WTC11 (cell line): ENCODE results near the gene TIE1.

Experiments used
- CBFB ChIP-seq: sonication (generic); formaldehyde crosslinking; IDR thresholded peaks from 2 replicates; pipeline ENCODE4 v1.8.1; 2022; ENCODE audit warnings: mild to moderate bottlenecking, low read depth, missing genetic modification reagents
- JUN ChIP-seq: sonication (generic); formaldehyde crosslinking; IDR thresholded peaks from 2 replicates; pipeline ENCODE4 v1.8.0; 2023; ENCODE audit warnings: mild to moderate bottlenecking, missing genetic modification reagents
- SMAD4 ChIP-seq: sonication (generic); formaldehyde crosslinking; IDR thresholded peaks from 2 replicates; pipeline ENCODE4 v1.8.0; 2022; ENCODE audit warnings: mild to moderate bottlenecking, missing genetic modification reagents
- SOX15 ChIP-seq: fragments of 250-450 bp; sonication (Bioruptor Pico); IDR thresholded peaks from 2 replicates; pipeline ENCODE4 v1.9.0; 2021; ENCODE audit warnings: mild to moderate bottlenecking
- ZNF138 ChIP-seq: sonication (generic); formaldehyde crosslinking; conservative IDR thresholded peaks from 2 replicates; pipeline ENCODE4 v1.8.1; 2022; ENCODE audit warnings: mild to moderate bottlenecking, moderate library complexity, missing genetic modification reagents
- ZNF317 ChIP-seq: sonication (generic); formaldehyde crosslinking; IDR thresholded peaks from 2 replicates; pipeline ENCODE4 v1.8.1; 2023; ENCODE audit warnings: low read depth, mild to moderate bottlenecking, moderate library complexity, missing genetic modification reagents, borderline replicate concordance
- TF ChIP-seq, protein P1 (sequence below): fragments of 200-600 bp; IDR thresholded peaks from 2 replicates; pipeline ENCODE4 v1.8.0; 2022; ENCODE audit warnings: antibody characterized with exemption
- TF ChIP-seq, protein P2 (sequence below): sonication (generic); formaldehyde crosslinking; IDR thresholded peaks from 2 replicates; pipeline ENCODE4 v1.8.1; 2023; ENCODE audit warnings: mild to moderate bottlenecking, missing genetic modification reagents, borderline replicate concordance
- TF ChIP-seq, protein P3 (sequence below): sonication (generic); formaldehyde crosslinking; IDR thresholded peaks from 2 replicates; pipeline ENCODE4 v1.8.0; 2022; ENCODE audit warnings: mild to moderate bottlenecking, missing genetic modification reagents
- TF ChIP-seq, protein P4 (sequence below): sonication (generic); formaldehyde crosslinking; IDR thresholded peaks from 2 replicates; pipeline ENCODE4 v1.8.0; 2022; ENCODE audit warnings: mild to moderate bottlenecking, missing genetic modification reagents
- TF ChIP-seq, protein P5 (sequence below): sonication (generic); formaldehyde crosslinking; IDR thresholded peaks from 2 replicates; pipeline ENCODE4 v1.8.1; 2023; ENCODE audit warnings: mild to moderate bottlenecking, missing genetic modification reagents, moderate library complexity
- TF ChIP-seq, protein P6 (sequence below): sonication (generic); formaldehyde crosslinking; conservative IDR thresholded peaks from 2 replicates; pipeline ENCODE4 v1.8.1; 2022; ENCODE audit warnings: mild to moderate bottlenecking, missing genetic modification reagents
- TF ChIP-seq, protein P7 (sequence below): sonication (generic); formaldehyde crosslinking; IDR thresholded peaks from 2 replicates; pipeline ENCODE4 v1.8.1; 2023; ENCODE audit warnings: mild to moderate bottlenecking, missing genetic modification reagents
- TF ChIP-seq, protein P8 (sequence below): sonication (generic); formaldehyde crosslinking; IDR thresholded peaks from 2 replicates; pipeline ENCODE4 v1.8.1; 2022; ENCODE audit warnings: low read depth, mild to moderate bottlenecking, moderate library complexity, missing genetic modification reagents, borderline replicate concordance

DNA sequence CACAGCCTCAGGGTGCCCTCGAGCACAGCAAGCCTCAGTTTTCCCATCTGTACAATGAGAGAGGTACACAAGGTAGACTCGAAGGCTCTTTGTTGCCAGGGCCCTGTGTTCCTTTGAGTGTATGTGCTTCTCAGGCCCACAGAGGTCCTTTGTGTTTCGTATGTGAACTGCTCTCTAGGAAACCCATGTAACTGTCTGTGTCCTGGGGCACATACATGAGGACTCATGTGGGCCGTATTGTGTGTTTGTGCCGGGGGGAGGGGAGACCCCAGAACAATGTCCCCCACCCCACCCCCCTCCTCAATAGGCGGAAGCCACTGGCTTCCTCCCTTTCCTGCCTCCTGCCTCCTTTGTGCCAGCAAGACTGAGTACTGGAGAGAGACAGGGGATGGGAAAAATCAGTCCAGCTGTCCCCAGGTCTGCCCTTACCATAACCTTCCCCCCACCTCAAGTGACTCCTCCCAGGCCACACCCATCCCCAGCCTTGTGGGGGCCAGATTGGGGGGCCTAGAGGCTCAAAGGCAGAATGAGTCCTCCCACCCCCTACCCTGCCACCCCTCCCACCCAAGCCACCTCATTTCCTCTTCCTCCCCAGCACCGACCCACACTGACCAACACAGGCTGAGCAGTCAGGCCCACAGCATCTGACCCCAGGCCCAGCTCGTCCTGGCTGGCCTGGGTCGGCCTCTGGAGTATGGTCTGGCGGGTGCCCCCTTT, at the start of gene TIE1:
- TF ChIP-seq, protein P1, sequence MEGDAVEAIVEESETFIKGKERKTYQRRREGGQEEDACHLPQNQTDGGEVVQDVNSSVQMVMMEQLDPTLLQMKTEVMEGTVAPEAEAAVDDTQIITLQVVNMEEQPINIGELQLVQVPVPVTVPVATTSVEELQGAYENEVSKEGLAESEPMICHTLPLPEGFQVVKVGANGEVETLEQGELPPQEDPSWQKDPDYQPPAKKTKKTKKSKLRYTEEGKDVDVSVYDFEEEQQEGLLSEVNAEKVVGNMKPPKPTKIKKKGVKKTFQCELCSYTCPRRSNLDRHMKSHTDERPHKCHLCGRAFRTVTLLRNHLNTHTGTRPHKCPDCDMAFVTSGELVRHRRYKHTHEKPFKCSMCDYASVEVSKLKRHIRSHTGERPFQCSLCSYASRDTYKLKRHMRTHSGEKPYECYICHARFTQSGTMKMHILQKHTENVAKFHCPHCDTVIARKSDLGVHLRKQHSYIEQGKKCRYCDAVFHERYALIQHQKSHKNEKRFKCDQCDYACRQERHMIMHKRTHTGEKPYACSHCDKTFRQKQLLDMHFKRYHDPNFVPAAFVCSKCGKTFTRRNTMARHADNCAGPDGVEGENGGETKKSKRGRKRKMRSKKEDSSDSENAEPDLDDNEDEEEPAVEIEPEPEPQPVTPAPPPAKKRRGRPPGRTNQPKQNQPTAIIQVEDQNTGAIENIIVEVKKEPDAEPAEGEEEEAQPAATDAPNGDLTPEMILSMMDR, result no peak
- TF ChIP-seq, protein P2, sequence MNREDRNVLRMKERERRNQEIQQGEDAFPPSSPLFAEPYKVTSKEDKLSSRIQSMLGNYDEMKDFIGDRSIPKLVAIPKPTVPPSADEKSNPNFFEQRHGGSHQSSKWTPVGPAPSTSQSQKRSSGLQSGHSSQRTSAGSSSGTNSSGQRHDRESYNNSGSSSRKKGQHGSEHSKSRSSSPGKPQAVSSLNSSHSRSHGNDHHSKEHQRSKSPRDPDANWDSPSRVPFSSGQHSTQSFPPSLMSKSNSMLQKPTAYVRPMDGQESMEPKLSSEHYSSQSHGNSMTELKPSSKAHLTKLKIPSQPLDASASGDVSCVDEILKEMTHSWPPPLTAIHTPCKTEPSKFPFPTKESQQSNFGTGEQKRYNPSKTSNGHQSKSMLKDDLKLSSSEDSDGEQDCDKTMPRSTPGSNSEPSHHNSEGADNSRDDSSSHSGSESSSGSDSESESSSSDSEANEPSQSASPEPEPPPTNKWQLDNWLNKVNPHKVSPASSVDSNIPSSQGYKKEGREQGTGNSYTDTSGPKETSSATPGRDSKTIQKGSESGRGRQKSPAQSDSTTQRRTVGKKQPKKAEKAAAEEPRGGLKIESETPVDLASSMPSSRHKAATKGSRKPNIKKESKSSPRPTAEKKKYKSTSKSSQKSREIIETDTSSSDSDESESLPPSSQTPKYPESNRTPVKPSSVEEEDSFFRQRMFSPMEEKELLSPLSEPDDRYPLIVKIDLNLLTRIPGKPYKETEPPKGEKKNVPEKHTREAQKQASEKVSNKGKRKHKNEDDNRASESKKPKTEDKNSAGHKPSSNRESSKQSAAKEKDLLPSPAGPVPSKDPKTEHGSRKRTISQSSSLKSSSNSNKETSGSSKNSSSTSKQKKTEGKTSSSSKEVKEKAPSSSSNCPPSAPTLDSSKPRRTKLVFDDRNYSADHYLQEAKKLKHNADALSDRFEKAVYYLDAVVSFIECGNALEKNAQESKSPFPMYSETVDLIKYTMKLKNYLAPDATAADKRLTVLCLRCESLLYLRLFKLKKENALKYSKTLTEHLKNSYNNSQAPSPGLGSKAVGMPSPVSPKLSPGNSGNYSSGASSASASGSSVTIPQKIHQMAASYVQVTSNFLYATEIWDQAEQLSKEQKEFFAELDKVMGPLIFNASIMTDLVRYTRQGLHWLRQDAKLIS (CRISPR knock-in tag), result no peak
- TF ChIP-seq, protein P3, sequence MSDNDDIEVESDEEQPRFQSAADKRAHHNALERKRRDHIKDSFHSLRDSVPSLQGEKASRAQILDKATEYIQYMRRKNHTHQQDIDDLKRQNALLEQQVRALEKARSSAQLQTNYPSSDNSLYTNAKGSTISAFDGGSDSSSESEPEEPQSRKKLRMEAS, result no peak
- TF ChIP-seq JUN (CRISPR knock-in tag) (no peak), CBFB (CRISPR knock-in tag) (no peak), ZNF317 (CRISPR knock-in tag) (no peak), SOX15 (CRISPR knock-in tag) (no peak), ZNF138 (CRISPR knock-in tag) (no peak), SMAD4 (no peak)
- TF ChIP-seq, protein P4, sequence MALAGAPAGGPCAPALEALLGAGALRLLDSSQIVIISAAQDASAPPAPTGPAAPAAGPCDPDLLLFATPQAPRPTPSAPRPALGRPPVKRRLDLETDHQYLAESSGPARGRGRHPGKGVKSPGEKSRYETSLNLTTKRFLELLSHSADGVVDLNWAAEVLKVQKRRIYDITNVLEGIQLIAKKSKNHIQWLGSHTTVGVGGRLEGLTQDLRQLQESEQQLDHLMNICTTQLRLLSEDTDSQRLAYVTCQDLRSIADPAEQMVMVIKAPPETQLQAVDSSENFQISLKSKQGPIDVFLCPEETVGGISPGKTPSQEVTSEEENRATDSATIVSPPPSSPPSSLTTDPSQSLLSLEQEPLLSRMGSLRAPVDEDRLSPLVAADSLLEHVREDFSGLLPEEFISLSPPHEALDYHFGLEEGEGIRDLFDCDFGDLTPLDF (CRISPR knock-in tag), result no peak
- TF ChIP-seq, protein P5, sequence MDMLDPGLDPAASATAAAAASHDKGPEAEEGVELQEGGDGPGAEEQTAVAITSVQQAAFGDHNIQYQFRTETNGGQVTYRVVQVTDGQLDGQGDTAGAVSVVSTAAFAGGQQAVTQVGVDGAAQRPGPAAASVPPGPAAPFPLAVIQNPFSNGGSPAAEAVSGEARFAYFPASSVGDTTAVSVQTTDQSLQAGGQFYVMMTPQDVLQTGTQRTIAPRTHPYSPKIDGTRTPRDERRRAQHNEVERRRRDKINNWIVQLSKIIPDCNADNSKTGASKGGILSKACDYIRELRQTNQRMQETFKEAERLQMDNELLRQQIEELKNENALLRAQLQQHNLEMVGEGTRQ (CRISPR knock-in tag), result no peak
- TF ChIP-seq, protein P6, sequence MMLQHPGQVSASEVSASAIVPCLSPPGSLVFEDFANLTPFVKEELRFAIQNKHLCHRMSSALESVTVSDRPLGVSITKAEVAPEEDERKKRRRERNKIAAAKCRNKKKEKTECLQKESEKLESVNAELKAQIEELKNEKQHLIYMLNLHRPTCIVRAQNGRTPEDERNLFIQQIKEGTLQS, result no peak
- TF ChIP-seq, protein P7, sequence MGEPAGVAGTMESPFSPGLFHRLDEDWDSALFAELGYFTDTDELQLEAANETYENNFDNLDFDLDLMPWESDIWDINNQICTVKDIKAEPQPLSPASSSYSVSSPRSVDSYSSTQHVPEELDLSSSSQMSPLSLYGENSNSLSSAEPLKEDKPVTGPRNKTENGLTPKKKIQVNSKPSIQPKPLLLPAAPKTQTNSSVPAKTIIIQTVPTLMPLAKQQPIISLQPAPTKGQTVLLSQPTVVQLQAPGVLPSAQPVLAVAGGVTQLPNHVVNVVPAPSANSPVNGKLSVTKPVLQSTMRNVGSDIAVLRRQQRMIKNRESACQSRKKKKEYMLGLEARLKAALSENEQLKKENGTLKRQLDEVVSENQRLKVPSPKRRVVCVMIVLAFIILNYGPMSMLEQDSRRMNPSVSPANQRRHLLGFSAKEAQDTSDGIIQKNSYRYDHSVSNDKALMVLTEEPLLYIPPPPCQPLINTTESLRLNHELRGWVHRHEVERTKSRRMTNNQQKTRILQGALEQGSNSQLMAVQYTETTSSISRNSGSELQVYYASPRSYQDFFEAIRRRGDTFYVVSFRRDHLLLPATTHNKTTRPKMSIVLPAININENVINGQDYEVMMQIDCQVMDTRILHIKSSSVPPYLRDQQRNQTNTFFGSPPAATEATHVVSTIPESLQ, result no peak
- TF ChIP-seq, protein P8, sequence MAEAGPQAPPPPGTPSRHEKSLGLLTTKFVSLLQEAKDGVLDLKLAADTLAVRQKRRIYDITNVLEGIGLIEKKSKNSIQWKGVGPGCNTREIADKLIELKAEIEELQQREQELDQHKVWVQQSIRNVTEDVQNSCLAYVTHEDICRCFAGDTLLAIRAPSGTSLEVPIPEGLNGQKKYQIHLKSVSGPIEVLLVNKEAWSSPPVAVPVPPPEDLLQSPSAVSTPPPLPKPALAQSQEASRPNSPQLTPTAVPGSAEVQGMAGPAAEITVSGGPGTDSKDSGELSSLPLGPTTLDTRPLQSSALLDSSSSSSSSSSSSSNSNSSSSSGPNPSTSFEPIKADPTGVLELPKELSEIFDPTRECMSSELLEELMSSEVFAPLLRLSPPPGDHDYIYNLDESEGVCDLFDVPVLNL, result no peak
